WI38 (cell line): ENCODE data around the gene LRRC26.

ENCODE experiments used
- H3K4me3 ChIP-seq: 2 replicates; pipeline ENCODE4 v1.5.1; 2011; ENCODE audit warnings: low read depth, mild to moderate bottlenecking, control low read depth, low read length
- TF ChIP-seq, protein P1 (sequence below): IDR thresholded peaks from 2 replicates; pipeline ENCODE4 v1.5.1; 2012; ENCODE audit warnings: low read depth, mild to moderate bottlenecking, control low read depth, low read length

The LRRC26 gene

DNA sequence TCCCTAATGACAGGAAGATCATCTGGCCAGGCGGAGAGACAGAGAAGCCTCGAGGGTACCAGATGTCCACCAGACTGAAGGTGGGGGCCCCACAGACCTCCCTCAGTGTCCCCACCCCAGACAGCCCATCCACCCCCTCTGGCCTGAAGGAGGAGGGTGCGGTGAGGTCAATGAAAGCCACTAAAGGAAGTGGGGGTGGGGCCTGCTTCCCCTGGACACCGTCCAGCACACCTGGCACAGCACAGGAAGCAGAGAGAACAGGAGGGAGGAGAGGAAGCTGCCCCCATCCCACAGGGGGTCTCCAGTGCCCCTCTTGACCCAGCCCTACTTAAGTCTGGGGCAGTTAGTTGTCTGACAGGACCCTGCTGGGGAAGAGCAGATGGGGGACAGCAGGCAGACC is 11.2 kb downstream of the LRRC26 start:
- TF ChIP-seq, protein P1, sequence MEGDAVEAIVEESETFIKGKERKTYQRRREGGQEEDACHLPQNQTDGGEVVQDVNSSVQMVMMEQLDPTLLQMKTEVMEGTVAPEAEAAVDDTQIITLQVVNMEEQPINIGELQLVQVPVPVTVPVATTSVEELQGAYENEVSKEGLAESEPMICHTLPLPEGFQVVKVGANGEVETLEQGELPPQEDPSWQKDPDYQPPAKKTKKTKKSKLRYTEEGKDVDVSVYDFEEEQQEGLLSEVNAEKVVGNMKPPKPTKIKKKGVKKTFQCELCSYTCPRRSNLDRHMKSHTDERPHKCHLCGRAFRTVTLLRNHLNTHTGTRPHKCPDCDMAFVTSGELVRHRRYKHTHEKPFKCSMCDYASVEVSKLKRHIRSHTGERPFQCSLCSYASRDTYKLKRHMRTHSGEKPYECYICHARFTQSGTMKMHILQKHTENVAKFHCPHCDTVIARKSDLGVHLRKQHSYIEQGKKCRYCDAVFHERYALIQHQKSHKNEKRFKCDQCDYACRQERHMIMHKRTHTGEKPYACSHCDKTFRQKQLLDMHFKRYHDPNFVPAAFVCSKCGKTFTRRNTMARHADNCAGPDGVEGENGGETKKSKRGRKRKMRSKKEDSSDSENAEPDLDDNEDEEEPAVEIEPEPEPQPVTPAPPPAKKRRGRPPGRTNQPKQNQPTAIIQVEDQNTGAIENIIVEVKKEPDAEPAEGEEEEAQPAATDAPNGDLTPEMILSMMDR = no peak
- no peak overlapping the region for H3K4me3 ChIP-seq

GRCh38 chr9:137157618-137158415 is 12.0 kb downstream of the LRRC26 start:
- TF ChIP-seq, protein P1 = no peak
- no peak overlapping the region for H3K4me3 ChIP-seq

- H3K4me3 ChIP-seq = no peak overlapping the region
These were observed 13.1 kb downstream of the LRRC26 start for GRCh38 chr9:137156567-137157375.

DNA sequence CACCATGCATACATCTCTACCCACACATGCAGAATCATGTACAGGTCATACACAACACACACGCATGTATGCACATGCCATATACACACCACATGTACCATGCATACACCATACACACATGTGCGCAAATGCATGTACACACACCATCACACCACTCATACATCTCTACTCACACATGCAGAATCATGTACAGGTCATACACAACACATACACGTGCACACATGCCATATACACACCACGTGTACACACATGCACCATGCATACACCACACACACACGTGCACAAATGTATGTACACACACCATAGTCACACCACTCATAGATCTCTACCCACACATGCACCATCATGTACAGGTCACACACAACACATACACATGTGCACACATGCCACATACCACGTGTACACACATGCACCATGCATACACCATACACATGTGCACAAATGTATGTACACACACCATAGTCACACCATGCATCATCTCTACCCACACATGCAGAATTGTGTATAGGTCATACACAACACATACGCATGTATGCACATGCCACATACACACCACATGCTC is 16.9 kb downstream of the LRRC26 start:
- TF ChIP-seq, protein P1 = no peak
- no peak overlapping the region for H3K4me3 ChIP-seq

More at GRCh38 chr9:137156567-137157375, 13.1 kb downstream of the LRRC26 start:
- TF ChIP-seq, protein P1 = no peak

- no peak overlapping the region for H3K4me3 ChIP-seq
- TF ChIP-seq, protein P1 = no peak
These were observed 19.0 kb downstream of the LRRC26 start for GRCh38 chr9:137150617-137151457.

GRCh38 chr9:137149942-137150616 is 19.8 kb downstream of the LRRC26 start:
- TF ChIP-seq, protein P1 = no peak
- no peak overlapping the region for H3K4me3 ChIP-seq
